Muscle layer of duodenum (tissue), 2 donors: ENCODE data around the gene UBR2.
"Not testable (repeated sequence)": the region's sequence is repeated elsewhere in the genome, so short reads cannot be mapped to it uniquely, and the experiment has no call there.

ENCODE experiments used
- H3K27ac ChIP-seq: one replicate; pipeline ENCODE4 v1.7.0; 2013; ENCODE audit warnings: mild to moderate bottlenecking, low read length
- H3K27me3 ChIP-seq: one replicate; pipeline ENCODE4 v1.7.0; 2013; ENCODE audit warnings: low read depth, mild to moderate bottlenecking, control low read depth, low read length
- H3K36me3 ChIP-seq, 2 donors: one replicate each; pipeline ENCODE4 v1.7.0; 2013; ENCODE audit warnings: low read length in 2 of 2, control low read depth in 1 of 2, mild to moderate bottlenecking in 1 of 2; ENCODE audit not compliant: insufficient read depth in 2 of 2, control insufficient read depth in 1 of 2
- H3K4me1 ChIP-seq, 2 donors: one replicate each; pipeline ENCODE4 v1.7.0; 2013; ENCODE audit warnings: low read length in 2 of 2, mild to moderate bottlenecking in 2 of 2, control low read depth in 1 of 2, moderate library complexity in 1 of 2; ENCODE audit not compliant: insufficient read depth in 2 of 2, control insufficient read depth in 1 of 2
- H3K4me3 ChIP-seq, 2 donors: one replicate each; pipeline ENCODE4 v1.7.0; 2013; ENCODE audit warnings: low read length in 2 of 2, low read depth in 1 of 2, mild to moderate bottlenecking in 1 of 2
- H3K9me3 ChIP-seq, 2 donors: one replicate each; pipeline ENCODE4 v1.7.0; 2013; ENCODE audit warnings: low read length in 2 of 2, control low read depth in 1 of 2, mild to moderate bottlenecking in 1 of 2; ENCODE audit not compliant: control insufficient read depth in 1 of 2
- donor health status: healthy.

The UBR2 gene

GRCh38 chr6:42674368-42674767, 110.5 kb downstream of the UBR2 start:
- not testable (repeated sequence) for H3K9me3 ChIP-seq, H3K4me1 ChIP-seq, H3K27me3 ChIP-seq, H3K27ac ChIP-seq, H3K4me3 ChIP-seq
- H3K36me3 ChIP-seq: peaks cover 71 to 96% of the 10 kb centered on the region in 2 donors

- H3K36me3 ChIP-seq: peaks cover 71 to 95% of the 10 kb centered on the region in 2 donors
- no peak overlapping the region for H3K27ac ChIP-seq
- no peaks in the 10 kb centered on the region for H3K4me1 ChIP-seq
- H3K4me3 ChIP-seq: no peak overlapping the region
- no peaks in the 10 kb centered on the region for H3K27me3 ChIP-seq
- H3K9me3 ChIP-seq: no peaks in the 10 kb centered on the region
These were observed 111.0 kb downstream of the UBR2 start for GRCh38 chr6:42674780-42675179.

- Histone ChIP-seq H3K4me3 (no peak overlapping the region), H3K27ac (no peak overlapping the region), H3K36me3 (peaks cover 76 to 87% of the 10 kb centered on the region in 2 donors), H3K9me3 (no peaks in the 10 kb centered on the region), H3K4me1 (no peaks in the 10 kb centered on the region), H3K27me3 (no peaks in the 10 kb centered on the region)
These were observed 115.5 kb downstream of the UBR2 start for GRCh38 chr6:42679358-42679757.

GRCh38 chr6:42688281-42688680, 124.5 kb downstream of the UBR2 start:
- H3K36me3 ChIP-seq: peaks cover 64 to 79% of the 10 kb centered on the region in 2 donors
- H3K27me3 ChIP-seq: no peaks in the 10 kb centered on the region
- no peak overlapping the region for H3K4me3 ChIP-seq
- no peaks in the 10 kb centered on the region for H3K4me1 ChIP-seq
- H3K27ac ChIP-seq: no peak overlapping the region
- H3K9me3 ChIP-seq: no peaks in the 10 kb centered on the region

- Histone ChIP-seq H3K4me1 (no peaks in the 10 kb centered on the region), H3K27ac (no peak overlapping the region), H3K36me3 (peaks cover 61 to 79% of the 10 kb centered on the region in 2 donors)
These were observed 125.5 kb downstream of the UBR2 start for GRCh38 chr6:42689371-42689770.

GRCh38 chr6:42690151-42690702, 126.4 kb downstream of the UBR2 start:
- no peaks in the 10 kb centered on the region for H3K27me3 ChIP-seq
- H3K9me3 ChIP-seq: no peaks in the 10 kb centered on the region
- no peaks in the 10 kb centered on the region for H3K4me1 ChIP-seq
- H3K36me3 ChIP-seq: peaks cover 55 to 71% of the 10 kb centered on the region in 2 donors
- no peak overlapping the region for H3K4me3 ChIP-seq
- H3K27ac ChIP-seq: no peak overlapping the region

More at GRCh38 chr6:42689371-42689770, 125.5 kb downstream of the UBR2 start:
- no peaks in the 10 kb centered on the region for H3K9me3 ChIP-seq
- no peaks in the 10 kb centered on the region for H3K27me3 ChIP-seq
- H3K4me3 ChIP-seq: no peak overlapping the region

- Histone ChIP-seq H3K27me3 (no peaks in the 10 kb centered on the region), H3K36me3 (peaks cover 55 to 64% of the 10 kb centered on the region in 2 donors), H3K4me1 (no peaks in the 10 kb centered on the region), H3K9me3 (no peaks in the 10 kb centered on the region), H3K4me3 (no peak overlapping the region), H3K27ac (no peak overlapping the region)
These were observed 127.0 kb downstream of the UBR2 start for GRCh38 chr6:42690872-42691271.

- H3K27ac ChIP-seq: peak overlapping the region; percentile 52
- H3K4me1 ChIP-seq: peaks cover 0 to 7% of the 10 kb centered on the region in 2 donors
- peaks cover 55 to 56% of the 10 kb centered on the region in 2 donors for H3K36me3 ChIP-seq
These were observed 128.5 kb downstream of the UBR2 start for GRCh38 chr6:42692137-42692911.

GRCh38 chr6:42693725-42694323, 130.0 kb downstream of the UBR2 start:
- Histone ChIP-seq H3K4me1 (peaks cover 0 to 9% of the 10 kb centered on the region in 2 donors), H3K27me3 (no peaks in the 10 kb centered on the region), H3K4me3 (no peak overlapping the region), H3K9me3 (no peaks in the 10 kb centered on the region), H3K36me3 (peaks cover 46 to 47% of the 10 kb centered on the region in 2 donors), H3K27ac (peak overlapping the region; percentile 52)

More at GRCh38 chr6:42692137-42692911, 128.5 kb downstream of the UBR2 start:
- Histone ChIP-seq H3K4me3 (no peak overlapping the region), H3K27me3 (no peaks in the 10 kb centered on the region), H3K9me3 (no peaks in the 10 kb centered on the region)

- no peaks in the 10 kb centered on the region for H3K9me3 ChIP-seq
- H3K4me1 ChIP-seq: peaks cover 0 to 9% of the 10 kb centered on the region in 2 donors
- peaks cover 39 to 40% of the 10 kb centered on the region in 2 donors for H3K36me3 ChIP-seq
- H3K27ac ChIP-seq: no peak overlapping the region
- no peaks in the 10 kb centered on the region for H3K27me3 ChIP-seq
- H3K4me3 ChIP-seq: no peak overlapping the region
These were observed 130.8 kb downstream of the UBR2 start for GRCh38 chr6:42694586-42694985.

GRCh38 chr6:42696526-42697267, 132.9 kb downstream of the UBR2 start:
- Histone ChIP-seq H3K9me3 (no peaks in the 10 kb centered on the region), H3K36me3 (peaks cover 19% of the 10 kb centered on the region in 2 donors), H3K4me1 (peaks cover 0 to 9% of the 10 kb centered on the region in 2 donors), H3K27ac (peak overlapping the region; percentile 43), H3K27me3 (no peaks in the 10 kb centered on the region), H3K4me3 (no peak overlapping the region)
